Measurements from ENCODE around the gene DHH. TPM values are rescaled to one million over a fixed set of nuclear protein-coding genes. Genes with fewer than 3 reads are reported as not detected.

DHH gene
- total and polyA plus RNA-seq, 7 experiments from 2014 or later, result 0.24 to 0.91 (median 0.76) TPM; not detected in 2

DNA sequence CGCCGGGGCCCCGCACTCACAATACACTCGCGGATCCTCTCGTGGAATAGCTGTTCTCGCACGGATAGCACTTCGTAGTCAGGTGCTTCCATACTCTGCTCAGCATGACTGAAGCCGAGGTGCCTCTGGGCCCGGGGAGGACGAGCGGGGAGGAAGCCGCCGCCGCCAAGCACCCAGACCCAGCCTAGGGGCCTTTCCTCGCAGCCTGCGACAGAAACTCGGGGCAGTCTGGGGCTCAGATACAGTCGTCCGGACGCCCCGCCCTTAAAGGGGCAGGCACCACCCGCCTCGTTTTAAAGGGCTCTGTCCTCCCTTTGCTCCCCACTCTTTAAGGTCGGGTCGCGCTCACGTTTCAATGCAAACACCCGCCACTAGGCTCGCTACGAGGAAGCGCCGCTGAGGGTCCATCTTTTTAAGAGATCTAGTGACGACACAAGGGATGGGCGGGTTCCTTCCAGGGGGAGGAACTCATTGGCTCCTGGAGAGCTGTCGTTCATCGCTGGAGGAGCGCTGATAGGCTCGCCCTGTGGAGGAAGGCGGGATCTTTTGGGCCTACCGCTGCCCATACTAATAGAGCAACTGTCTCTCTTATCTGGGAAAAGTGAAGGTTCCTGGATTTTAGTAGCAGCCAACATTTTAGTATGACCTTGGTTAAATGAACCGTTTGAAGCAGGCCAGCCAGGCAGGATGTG lies 16.0 kb upstream of the DHH start, which contains the start of gene LMBR1L:
LMBR1L (minus strand) TSS at position 384 of the 692 bp plus-strand sequence; CDS start at position 92, 292 bp downstream.
- H3K27me3 ChIP-seq (ENCODE audit: control insufficient read depth in 2 of 2, insufficient read depth in 2 of 2, low read length in 2 of 2), result no peaks in the 10 kb centered on the region
- peak within 1 kb of the TSS; percentile 95 for H3K27ac ChIP-seq (ENCODE audit: low read depth, low read length)
- H3K9me3 ChIP-seq (ENCODE audit: control insufficient read depth in 2 of 3, low read length in 3 of 3), result no peaks in the 10 kb centered on the region
- Mint-ChIP-seq H3K27me3 (no peaks in the 10 kb centered on the region), H3K9me3 (no peaks in the 10 kb centered on the region), H3K4me3 (peak within 1 kb of the TSS; percentile 95 to 100 (median 98)), H3K4me1 (peaks cover 14 to 48% (median 44%) of the 10 kb centered on the region in 7 donors), H3K27ac (peak within 1 kb of the TSS; percentile 96 to 99 (median 99)), H3K36me3 (peaks cover 0 to 7% (median 3%) of the 10 kb centered on the region in 5 donors)
- peak within 1 kb of the TSS; percentile 76 for H3K4me3 ChIP-seq (ENCODE audit: low read length)
- POLR2A ChIA-PET, result interaction anchor here (0.5 to 8.5 kb wide), 14 partner anchors 11 to 403 kb away, joined by 3 to 150 read pairs (median 4); partner anchors contain the start of genes DHH, KMT2D, TUBA1A and TUBA1B
- ATAC-seq, result peak; percentile 96
- H3K4me1 ChIP-seq (ENCODE audit: control insufficient read depth in 2 of 2, insufficient read depth in 2 of 2, low read length in 2 of 2), result peaks cover 14 to 19% of the 10 kb centered on the region in 2 donors
- H3K36me3 ChIP-seq (ENCODE audit: control insufficient read depth in 2 of 3, insufficient read depth in 3 of 3, low read length in 3 of 3), result peaks cover 0 to 26% (median 0%) of the 10 kb centered on the region in 3 experiments
- intact Hi-C loops (cut with micrococcal nuclease), result loop anchor here (1.0 to 5.0 kb wide), 12 partner anchors 12 to 393 kb away; partner anchors contain the start of genes TUBA1A (in 2 of the 2), CCNT1 (in 1 of the 2), DDX23 (in 1 of the 2) and KMT2D (in 1 of the 2)
- DNase-seq, result peak; percentile 76 to 98 (median 96)
- CTCF ChIA-PET, result interaction anchor here (0.6 to 3.9 kb wide), 9 partner anchors 9 to 273 kb away, joined by 3 to 18 read pairs (median 5); partner anchors contain the start of genes RHEBL1, TUBA1A and TUBA1B

DNA sequence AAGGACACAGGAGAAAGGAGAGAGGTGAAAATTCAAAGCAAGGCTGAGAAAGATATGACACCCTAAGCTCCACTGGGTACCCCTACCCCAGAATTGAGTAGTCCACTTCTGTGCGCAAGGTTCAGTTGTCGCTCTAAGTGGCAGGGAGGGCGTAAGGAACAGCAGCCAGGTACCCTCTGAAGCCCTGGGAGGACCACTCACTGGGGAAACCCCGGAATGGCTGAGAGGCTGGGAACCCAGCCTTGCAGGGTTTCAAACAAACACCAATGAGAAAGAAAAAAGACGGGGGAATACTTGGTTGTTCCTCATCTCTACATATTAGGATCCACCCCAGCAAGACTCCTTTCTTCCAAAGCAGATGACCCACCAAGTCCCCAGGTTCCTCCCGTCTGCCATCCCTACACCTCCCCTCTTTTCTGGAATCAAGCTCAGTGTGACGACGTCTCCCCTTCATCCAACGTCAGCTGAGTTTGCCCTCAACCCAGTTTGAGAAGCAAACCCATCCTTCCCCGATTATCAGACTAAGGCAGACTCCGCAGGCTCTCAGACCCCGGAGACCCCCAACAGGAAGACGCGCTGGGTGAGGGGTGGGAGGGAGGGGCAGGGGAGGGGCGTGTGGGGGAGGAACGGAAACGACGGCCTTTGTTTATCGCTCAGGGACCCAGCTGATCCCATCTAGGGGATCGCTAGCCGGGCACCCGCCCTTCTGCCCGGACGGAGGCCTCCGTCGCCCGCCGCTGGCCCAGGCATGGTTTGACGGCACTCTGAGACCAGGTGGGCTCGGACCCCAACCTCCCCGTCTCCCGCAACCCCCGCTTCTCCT lies 15.3 kb upstream of the DHH start:
- H3K27me3 Mint-ChIP-seq, result no peaks in the 10 kb centered on the region
- ChIA-PET CTCF (interaction anchor here (0.5 to 3.9 kb wide), 13 partner anchors 8 to 355 kb away, joined by 3 to 18 read pairs (median 4); partner anchors contain the start of genes RHEBL1, TUBA1A and TUBA1B), POLR2A (interaction anchor here (0.5 to 8.5 kb wide), 13 partner anchors 10 to 403 kb away, joined by 3 to 150 read pairs (median 4); partner anchors contain the start of genes DHH, KMT2D, TUBA1A and TUBA1B)
- H3K4me3 Mint-ChIP-seq, result peak overlapping the region; percentile 95 to 100 (median 98)
- peak overlapping the region; percentile 95 for H3K27ac ChIP-seq (ENCODE audit: low read depth, low read length)
- peaks cover 0 to 7% (median 3%) of the 10 kb centered on the region in 5 donors for H3K36me3 Mint-ChIP-seq
- no peaks in the 10 kb centered on the region for H3K9me3 ChIP-seq (ENCODE audit: control insufficient read depth in 2 of 3, low read length in 3 of 3)
- H3K4me3 ChIP-seq (ENCODE audit: low read length), result peak overlapping the region; percentile 76
- H3K9me3 Mint-ChIP-seq, result no peaks in the 10 kb centered on the region
- H3K4me1 Mint-ChIP-seq, result peaks cover 14 to 50% (median 45%) of the 10 kb centered on the region in 7 donors
- H3K27ac Mint-ChIP-seq, result peak overlapping the region; percentile 96 to 99 (median 99)
- ATAC-seq (no peak), DNase-seq (peak in 4 of 9 donors; percentile 22 to 39 (median 24))
- no peaks in the 10 kb centered on the region for H3K27me3 ChIP-seq (ENCODE audit: control insufficient read depth in 2 of 2, insufficient read depth in 2 of 2, low read length in 2 of 2)
- intact Hi-C loops (cut with micrococcal nuclease), result loop anchor here (1.0 to 5.0 kb wide), 12 partner anchors 12 to 393 kb away; partner anchors contain the start of genes TUBA1A (in 2 of the 2), CCNT1 (in 1 of the 2), DDX23 (in 1 of the 2) and KMT2D (in 1 of the 2)
- H3K4me1 ChIP-seq (ENCODE audit: control insufficient read depth in 2 of 2, insufficient read depth in 2 of 2, low read length in 2 of 2), result peaks cover 14 to 19% of the 10 kb centered on the region in 2 donors
- H3K36me3 ChIP-seq (ENCODE audit: control insufficient read depth in 2 of 3, insufficient read depth in 3 of 3, low read length in 3 of 3), result peaks cover 0 to 33% (median 0%) of the 10 kb centered on the region in 3 experiments

DNA sequence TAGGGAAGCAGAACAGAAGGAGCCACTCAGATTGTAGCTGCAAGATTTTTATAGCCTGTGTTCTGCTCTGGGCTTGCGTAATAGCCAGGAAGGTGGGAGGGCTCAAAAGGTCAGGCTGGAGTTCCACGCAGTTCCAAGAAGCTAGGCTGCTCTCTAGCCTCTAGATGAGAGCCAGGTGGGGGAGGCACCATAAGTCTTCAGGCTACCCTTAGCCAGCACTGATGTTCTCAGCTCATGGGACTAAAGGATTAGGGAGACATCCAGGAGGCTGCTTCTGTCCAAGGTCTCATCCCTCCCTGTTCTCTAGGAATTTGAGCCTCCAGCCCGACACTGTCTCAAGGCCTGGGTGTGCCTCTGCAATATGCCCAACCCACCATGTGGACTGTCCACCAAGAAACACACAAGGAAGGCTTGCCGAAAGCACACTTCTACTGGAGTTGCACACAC lies 14.4 kb upstream of the DHH start:
- H3K36me3 Mint-ChIP-seq, result peaks cover 3 to 10% (median 8%) of the 10 kb centered on the region in 5 donors
- H3K27me3 Mint-ChIP-seq, result no peaks in the 10 kb centered on the region
- ChIA-PET CTCF (interaction anchor here (0.7 to 3.9 kb wide), 7 partner anchors 11 to 269 kb away, joined by 3 to 18 read pairs (median 9); partner anchors contain the start of gene TUBA1B), POLR2A (interaction anchor here (0.9 to 8.5 kb wide), 7 partner anchors 9 to 80 kb away, joined by 3 to 150 read pairs (median 15); partner anchors contain the start of genes DHH, TUBA1A and TUBA1B)
- H3K4me3 Mint-ChIP-seq, result peak overlapping the region; percentile 95 to 100 (median 98)
- Histone ChIP-seq H3K4me1 (ENCODE audit: control insufficient read depth in 2 of 2, insufficient read depth in 2 of 2, low read length in 2 of 2) (peaks cover 14 to 19% of the 10 kb centered on the region in 2 donors), H3K4me3 (ENCODE audit: low read length) (peak overlapping the region; percentile 76), H3K27me3 (ENCODE audit: control insufficient read depth in 2 of 2, insufficient read depth in 2 of 2, low read length in 2 of 2) (no peaks in the 10 kb centered on the region), H3K9me3 (ENCODE audit: control insufficient read depth in 2 of 3, low read length in 3 of 3) (no peaks in the 10 kb centered on the region), H3K36me3 (ENCODE audit: control insufficient read depth in 2 of 3, insufficient read depth in 3 of 3, low read length in 3 of 3) (peaks cover 0 to 42% (median 0%) of the 10 kb centered on the region in 3 experiments), H3K27ac (ENCODE audit: low read depth, low read length) (peak overlapping the region; percentile 95)
- intact Hi-C loops (cut with micrococcal nuclease), result no loop called here
- H3K9me3 Mint-ChIP-seq, result no peaks in the 10 kb centered on the region
- peak overlapping the region; percentile 93 to 99 (median 99) for H3K27ac Mint-ChIP-seq
- DNase-seq (no peak), ATAC-seq (no peak)
- H3K4me1 Mint-ChIP-seq, result peaks cover 17 to 56% (median 47%) of the 10 kb centered on the region in 7 donors

DNA sequence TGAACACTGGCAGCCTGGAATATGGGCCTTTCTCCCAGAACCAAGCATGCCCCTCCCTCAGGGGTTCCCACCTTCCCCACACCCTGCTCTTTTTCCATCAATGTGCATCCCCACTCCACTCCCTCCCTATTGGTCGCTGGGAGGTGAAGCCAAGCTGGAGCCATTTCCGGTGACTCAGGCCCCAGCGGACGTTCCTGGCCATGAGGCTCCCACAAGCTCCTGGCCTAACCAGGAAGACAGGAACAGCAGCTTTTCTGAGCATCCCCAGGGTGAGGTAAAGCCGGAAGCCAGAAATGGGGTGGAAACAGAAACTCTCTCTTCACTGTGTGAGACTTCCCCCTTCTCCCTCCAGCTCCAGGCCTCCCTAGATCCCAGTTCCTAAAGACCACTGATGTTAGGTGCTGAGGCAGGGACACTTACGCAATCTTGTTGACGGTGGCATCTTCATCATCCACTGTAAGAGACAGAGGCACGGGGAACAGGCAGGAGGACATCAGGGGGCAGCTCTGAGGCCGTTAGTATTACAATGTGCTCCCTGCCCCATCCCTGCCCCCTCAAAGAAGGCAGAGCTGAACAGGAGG lies 11.0 kb upstream of the DHH start:
- H3K4me1 Mint-ChIP-seq, result peaks cover 19 to 48% (median 39%) of the 10 kb centered on the region in 7 donors
- H3K27me3 Mint-ChIP-seq, result no peaks in the 10 kb centered on the region

DNA sequence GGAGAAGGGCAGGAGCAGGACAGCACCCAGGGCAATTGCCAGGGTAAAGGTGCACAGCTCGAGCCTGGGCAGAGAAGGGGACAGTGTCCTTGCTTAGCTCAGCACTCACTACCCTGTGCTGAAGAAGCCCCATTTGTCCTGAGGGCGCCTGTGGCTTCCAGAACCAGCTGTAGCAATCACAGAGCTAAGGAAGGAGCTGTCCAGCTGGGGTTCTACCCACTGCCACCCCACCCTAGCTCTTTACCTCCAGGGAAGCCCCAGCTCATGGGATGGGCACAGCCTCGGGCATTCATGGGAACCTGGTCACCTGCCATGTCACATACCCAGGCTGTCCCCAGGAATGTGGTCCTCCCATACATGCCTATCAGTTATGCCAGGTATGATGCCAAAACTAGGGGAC lies 10.2 kb upstream of the DHH start:
- H3K27ac Mint-ChIP-seq, result no peak overlapping the region
- ChIA-PET CTCF (interaction anchor here (1.7 to 2.6 kb wide), 3 partner anchors 13 to 40 kb away, joined by 5 to 9 read pairs (median 6); no protein-coding TSS in a partner anchor), POLR2A (interaction anchor here (0.5 to 1.5 kb wide), 3 partner anchors 26 to 69 kb away, joined by 3 to 10 read pairs (median 5); partner anchors contain the start of gene TUBA1B)
- intact Hi-C loops (cut with micrococcal nuclease), result no loop called here
- H3K4me3 ChIP-seq (ENCODE audit: low read length), result no peak overlapping the region
- H3K27me3 Mint-ChIP-seq, result no peaks in the 10 kb centered on the region
- H3K9me3 Mint-ChIP-seq, result no peaks in the 10 kb centered on the region
- H3K27ac ChIP-seq (ENCODE audit: low read depth, low read length), result no peak overlapping the region
- DNase-seq (no peak), ATAC-seq (no peak)
- H3K4me1 Mint-ChIP-seq, result peaks cover 19 to 43% (median 34%) of the 10 kb centered on the region in 7 donors
- H3K4me3 Mint-ChIP-seq, result no peak overlapping the region
- no peaks in the 10 kb centered on the region for H3K9me3 ChIP-seq (ENCODE audit: control insufficient read depth in 2 of 3, low read length in 3 of 3)
- peaks cover 9 to 12% of the 10 kb centered on the region in 2 donors for H3K4me1 ChIP-seq (ENCODE audit: control insufficient read depth in 2 of 2, insufficient read depth in 2 of 2, low read length in 2 of 2)
- H3K27me3 ChIP-seq (ENCODE audit: control insufficient read depth in 2 of 2, insufficient read depth in 2 of 2, low read length in 2 of 2), result no peaks in the 10 kb centered on the region
- H3K36me3 ChIP-seq (ENCODE audit: control insufficient read depth in 2 of 3, insufficient read depth in 3 of 3, low read length in 3 of 3), result peaks cover 0 to 78% (median 10%) of the 10 kb centered on the region in 3 experiments
- peaks cover 9 to 44% (median 17%) of the 10 kb centered on the region in 5 donors for H3K36me3 Mint-ChIP-seq

More for the DNA sequence above, 11.0 kb upstream of the DHH start:
- ChIA-PET CTCF (interaction anchor here (0.8 to 2.6 kb wide), 4 partner anchors 14 to 41 kb away, joined by 3 to 9 read pairs (median 6); no protein-coding TSS in a partner anchor), POLR2A (interaction anchor here (0.5 to 1.6 kb wide), 7 partner anchors 19 to 130 kb away, joined by 3 to 10 read pairs (median 3); partner anchors contain the start of gene TUBA1B)
- no peak overlapping the region for H3K4me3 Mint-ChIP-seq
- peak overlapping the region in 3 of 9 donors; percentile 36 to 62 (median 51) for H3K27ac Mint-ChIP-seq
- H3K4me1 ChIP-seq (ENCODE audit: control insufficient read depth in 2 of 2, insufficient read depth in 2 of 2, low read length in 2 of 2), result peaks cover 9 to 12% of the 10 kb centered on the region in 2 donors
- intact Hi-C loops (cut with micrococcal nuclease), result no loop called here
- H3K27me3 ChIP-seq (ENCODE audit: control insufficient read depth in 2 of 2, insufficient read depth in 2 of 2, low read length in 2 of 2), result no peaks in the 10 kb centered on the region
- no peak overlapping the region for H3K27ac ChIP-seq (ENCODE audit: low read depth, low read length)
- no peaks in the 10 kb centered on the region for H3K9me3 ChIP-seq (ENCODE audit: control insufficient read depth in 2 of 3, low read length in 3 of 3)
- H3K36me3 Mint-ChIP-seq, result peaks cover 9 to 39% (median 16%) of the 10 kb centered on the region in 5 donors
- ATAC-seq (no peak), DNase-seq (no peak)
- H3K36me3 ChIP-seq (ENCODE audit: control insufficient read depth in 2 of 3, insufficient read depth in 3 of 3, low read length in 3 of 3), result peaks cover 0 to 76% (median 7%) of the 10 kb centered on the region in 3 experiments
- H3K4me3 ChIP-seq (ENCODE audit: low read length), result no peak overlapping the region
- H3K9me3 Mint-ChIP-seq, result no peaks in the 10 kb centered on the region

All from naive thymus-derived CD4-positive, alpha-beta T cell (primary cell).